ENCODE data around the gene GTPBP1.

The GTPBP1 gene

DNA sequence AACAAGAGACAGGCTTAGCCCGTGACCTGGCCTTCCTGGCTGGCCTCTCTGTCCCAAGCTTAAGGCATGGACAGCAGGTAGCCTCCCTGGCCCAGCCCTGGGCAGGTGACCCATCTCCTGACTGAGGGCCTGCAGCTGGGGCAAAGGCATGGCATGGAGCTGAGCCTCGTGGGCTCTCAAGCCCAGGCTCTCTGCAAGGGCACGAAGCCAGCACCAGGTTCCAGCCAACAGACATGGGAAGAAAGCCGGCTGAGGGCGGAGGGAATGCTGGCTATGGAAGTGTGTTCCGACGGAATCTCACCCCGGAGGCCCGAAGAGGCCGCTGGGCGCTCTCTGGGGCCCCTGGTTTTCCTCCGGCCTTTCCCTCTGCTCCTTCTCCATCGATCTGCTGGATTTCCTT is 75.3 kb downstream of the GTPBP1 start:
- TF ChIP-seq CTCF (conservative IDR thresholded peaks at IDR 0.05; ENCODE audit: control insufficient read depth, insufficient read depth, low read depth, low read length): no peak
- no peak overlapping the region for H3K4me3 ChIP-seq (ENCODE audit: control insufficient read depth, low read depth, low read length)
- no peak for DNase-seq (ENCODE audit: low read depth)

- TF ChIP-seq CTCF (conservative IDR thresholded peaks at IDR 0.05; ENCODE audit: control insufficient read depth, insufficient read depth, low read depth, low read length): no peak
- peak; percentile 76 for DNase-seq (ENCODE audit: low read depth)
- no peak overlapping the region for H3K4me3 ChIP-seq (ENCODE audit: control insufficient read depth, low read depth, low read length)
These were observed 76.8 kb downstream of the GTPBP1 start for GRCh38 chr22:38782402-38783094.

Data from fibroblast of mammary gland (primary cell).